ENCODE results near the gene PAM.

The PAM gene

GRCh38 chr5:102737805-102738469 lies 17.2 kb upstream of the PAM start:
- no peak for ATAC-seq
- no peak for TF ChIP-seq ZNF565 (CRISPR knock-in tag; conservative IDR thresholded peaks at IDR 0.05; ENCODE audit: low read depth)
- no peak for TF ChIP-seq TSHZ2 (CRISPR knock-in tag; IDR thresholded peaks at IDR 0.05)
- no peak for TF ChIP-seq OSR1 (CRISPR knock-in tag; IDR thresholded peaks at IDR 0.05)
- no peak for TF ChIP-seq ZNF8 (CRISPR knock-in tag; IDR thresholded peaks at IDR 0.05)
- no peak for TF ChIP-seq PPARA (CRISPR knock-in tag; IDR thresholded peaks at IDR 0.05; ENCODE audit: borderline replicate concordance)
- TF ChIP-seq ISL1 (CRISPR knock-in tag; IDR thresholded peaks at IDR 0.05), result no peak
- TF ChIP-seq ZFP30 (CRISPR knock-in tag; IDR thresholded peaks at IDR 0.05), result no peak
- TF ChIP-seq PATZ1 (CRISPR knock-in tag; IDR thresholded peaks at IDR 0.05; ENCODE audit: borderline replicate concordance), result no peak
- TF ChIP-seq CSDC2 (CRISPR knock-in tag; IDR thresholded peaks at IDR 0.05), result no peak

- no peak for ATAC-seq
- TF ChIP-seq OSR1 (CRISPR knock-in tag; IDR thresholded peaks at IDR 0.05) (no peak), ZNF70 (CRISPR knock-in tag; IDR thresholded peaks at IDR 0.05) (no peak), ARNTL (CRISPR knock-in tag; IDR thresholded peaks at IDR 0.05; ENCODE audit: borderline replicate concordance, low read depth) (no peak), CSRNP3 (CRISPR knock-in tag; IDR thresholded peaks at IDR 0.05) (no peak), RARB (CRISPR knock-in tag; IDR thresholded peaks at IDR 0.05) (no peak), ZNF565 (CRISPR knock-in tag; conservative IDR thresholded peaks at IDR 0.05; ENCODE audit: low read depth) (no peak), TCF4 (CRISPR knock-in tag; IDR thresholded peaks at IDR 0.05; ENCODE audit: borderline replicate concordance) (no peak), POU6F1 (CRISPR knock-in tag; IDR thresholded peaks at IDR 0.05; ENCODE audit: borderline replicate concordance, low read depth) (no peak), ISL1 (CRISPR knock-in tag; IDR thresholded peaks at IDR 0.05) (no peak), ESRRG (CRISPR knock-in tag; IDR thresholded peaks at IDR 0.05) (no peak), BACH2 (CRISPR knock-in tag; IDR thresholded peaks at IDR 0.05; ENCODE audit: borderline replicate concordance) (no peak), GLIS3 (CRISPR knock-in tag; IDR thresholded peaks at IDR 0.05) (no peak)
Measured at GRCh38 chr5:102740515-102740914, 14.6 kb upstream of the PAM start.

GRCh38 chr5:102742215-102742614 lies 12.9 kb upstream of the PAM start:
- no peak for ATAC-seq
- TF ChIP-seq PATZ1 (CRISPR knock-in tag; IDR thresholded peaks at IDR 0.05; ENCODE audit: borderline replicate concordance), result no peak
- no peak for TF ChIP-seq TCF4 (CRISPR knock-in tag; IDR thresholded peaks at IDR 0.05; ENCODE audit: borderline replicate concordance)
- TF ChIP-seq SNAI2 (CRISPR knock-in tag; IDR thresholded peaks at IDR 0.05), result no peak
- TF ChIP-seq CSRNP3 (CRISPR knock-in tag; IDR thresholded peaks at IDR 0.05), result no peak
- no peak for TF ChIP-seq ZNF70 (CRISPR knock-in tag; IDR thresholded peaks at IDR 0.05)
- no peak for TF ChIP-seq GLIS3 (CRISPR knock-in tag; IDR thresholded peaks at IDR 0.05)
- TF ChIP-seq POU6F1 (CRISPR knock-in tag; IDR thresholded peaks at IDR 0.05; ENCODE audit: borderline replicate concordance, low read depth), result no peak
- no peak for TF ChIP-seq CREB5 (CRISPR knock-in tag; IDR thresholded peaks at IDR 0.05; ENCODE audit: low read depth)
- TF ChIP-seq ZFP3 (CRISPR knock-in tag; IDR thresholded peaks at IDR 0.05), result no peak
- TF ChIP-seq ZFP30 (CRISPR knock-in tag; IDR thresholded peaks at IDR 0.05), result no peak
- TF ChIP-seq OSR1 (CRISPR knock-in tag; IDR thresholded peaks at IDR 0.05), result no peak
- no peak for TF ChIP-seq CSDC2 (CRISPR knock-in tag; IDR thresholded peaks at IDR 0.05)
- TF ChIP-seq ISL1 (CRISPR knock-in tag; IDR thresholded peaks at IDR 0.05), result no peak
- TF ChIP-seq TOX (CRISPR knock-in tag; IDR thresholded peaks at IDR 0.05; ENCODE audit: borderline replicate concordance), result no peak
- TF ChIP-seq ZNF565 (CRISPR knock-in tag; conservative IDR thresholded peaks at IDR 0.05; ENCODE audit: low read depth), result no peak

All from SK-N-SH treated with all-trans-retinoic acid at 6 μM for 48 hours (cell line).